ENCODE results near the gene R3HDM2.

The R3HDM2 gene

DNA sequence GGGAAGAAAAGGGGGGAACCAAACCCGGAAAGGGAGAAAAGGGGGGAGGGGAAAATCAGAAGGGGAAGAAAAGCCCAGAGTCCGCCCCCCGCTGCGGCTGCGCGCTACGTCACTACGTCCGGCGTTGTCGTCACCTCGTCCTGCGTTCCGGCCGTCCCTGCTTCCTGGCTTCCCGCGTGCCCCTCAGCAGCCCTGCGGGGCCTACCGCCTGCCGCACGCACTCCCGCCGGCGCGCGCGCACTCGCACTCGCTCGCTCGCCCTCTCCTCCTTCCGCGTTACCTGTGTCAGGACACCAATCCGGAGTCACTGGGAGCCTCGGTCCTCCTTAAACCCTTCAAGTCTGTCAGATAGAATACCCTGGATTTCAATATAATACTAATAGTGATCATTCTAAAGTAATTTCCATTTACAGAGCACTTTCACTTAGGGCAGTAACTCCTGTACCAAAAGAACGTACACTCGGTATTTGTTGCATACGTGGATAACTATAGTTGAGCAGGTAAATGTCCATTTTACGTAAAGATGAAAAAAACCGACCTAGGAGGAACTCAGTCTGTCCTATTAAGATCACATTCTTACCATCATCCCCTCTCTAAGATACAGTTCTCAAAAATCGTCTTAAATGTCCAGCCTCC is at the start of gene R3HDM2:
R3HDM2 (minus strand) TSS at position 113 of the 636 bp plus-strand sequence. CDS start 120,615 bp downstream, outside the sequence.
- DNase-seq (ENCODE audit: low read depth) = peak; percentile 93
- H3K4me3 ChIP-seq (ENCODE audit: low read length) = peak within 1 kb of the TSS; percentile 76
- no peak for TF ChIP-seq CTCF (conservative IDR thresholded peaks at IDR 0.05; ENCODE audit: low read length)

GRCh38 chr12:57479376-57480115 is 48.7 kb upstream of the R3HDM2 start, which contains the start of gene ARHGAP9:
Gene ARHGAP9 (minus strand): TSS chr12:57479866. CDS start chr12:57479406, 460 bp downstream.
- no peak within 1 kb of the TSS for H3K4me3 ChIP-seq (ENCODE audit: low read length)
- TF ChIP-seq CTCF (conservative IDR thresholded peaks at IDR 0.05; ENCODE audit: low read length) = no peak
- DNase-seq (ENCODE audit: low read depth) = no peak

DNA sequence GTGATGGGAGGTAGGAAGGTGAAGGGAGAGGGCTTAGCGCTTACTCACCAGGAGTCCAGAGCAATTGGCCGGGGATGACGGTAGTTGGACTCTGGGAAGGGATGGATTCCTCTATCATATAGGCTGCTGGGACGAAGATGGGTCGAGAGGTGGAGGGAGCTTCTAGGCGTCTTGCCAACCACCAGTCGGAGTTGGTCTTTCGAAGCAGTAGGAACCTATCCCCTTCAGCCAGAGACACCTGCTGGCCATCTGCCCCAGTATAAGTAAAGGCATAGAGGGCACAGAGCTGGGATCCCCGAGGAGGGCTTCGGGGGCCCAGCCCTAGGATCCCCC is 48.2 kb upstream of the R3HDM2 start:
- no peak overlapping the region for H3K4me3 ChIP-seq (ENCODE audit: low read length)
- no peak for DNase-seq (ENCODE audit: low read depth)
- TF ChIP-seq CTCF (conservative IDR thresholded peaks at IDR 0.05; ENCODE audit: low read length) = no peak

- no peak for TF ChIP-seq CTCF (conservative IDR thresholded peaks at IDR 0.05; ENCODE audit: low read length)
- DNase-seq (ENCODE audit: low read depth) = no peak
- no peak overlapping the region for H3K4me3 ChIP-seq (ENCODE audit: low read length)
These were observed 47.2 kb upstream of the R3HDM2 start for GRCh38 chr12:57477710-57478681.

GRCh38 chr12:57476993-57477709 is 46.3 kb upstream of the R3HDM2 start:
- DNase-seq (ENCODE audit: low read depth) = no peak
- TF ChIP-seq CTCF (conservative IDR thresholded peaks at IDR 0.05; ENCODE audit: low read length) = no peak
- no peak overlapping the region for H3K4me3 ChIP-seq (ENCODE audit: low read length)

DNA sequence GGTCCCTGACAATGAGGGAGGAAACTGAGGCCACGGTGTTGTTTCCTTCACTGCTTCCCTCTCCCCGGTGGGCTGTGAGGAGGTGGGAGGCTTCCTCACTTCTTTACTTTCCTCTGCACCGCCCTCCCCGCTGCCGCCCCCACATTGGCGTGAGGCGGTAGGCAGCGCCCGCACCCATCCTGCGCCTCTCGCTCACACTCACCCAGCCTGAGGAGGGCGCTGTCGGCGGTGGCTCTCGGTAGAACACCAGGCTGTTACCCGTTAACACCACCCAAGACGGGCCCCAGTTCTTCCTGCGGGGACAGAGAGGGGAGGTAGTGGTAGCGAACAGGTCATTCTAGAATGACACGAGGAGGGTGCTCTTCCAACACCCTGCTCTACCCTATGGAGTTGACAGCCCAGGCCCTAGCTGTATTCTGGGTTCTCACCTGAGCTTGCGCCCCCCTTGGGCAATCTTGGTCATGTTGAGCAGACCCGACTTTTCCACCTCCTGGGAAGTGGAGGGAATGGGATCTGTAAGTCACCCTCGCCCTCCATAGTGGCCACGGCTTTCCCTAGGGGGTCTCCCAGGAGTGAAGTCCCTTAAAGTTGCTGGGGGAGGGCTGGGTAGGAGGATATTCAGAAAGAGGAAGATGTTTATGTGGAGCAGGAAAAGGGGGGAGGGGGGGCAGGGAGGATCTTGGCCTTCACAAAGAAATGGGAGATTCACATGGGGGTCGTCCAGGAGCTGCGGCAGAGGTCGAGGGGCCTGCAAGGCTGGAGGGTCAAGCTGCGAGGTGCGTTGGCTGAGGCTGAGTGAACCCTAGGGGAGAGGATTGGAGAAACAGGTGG is 45.5 kb upstream of the R3HDM2 start:
- no peak for DNase-seq (ENCODE audit: low read depth)
- H3K4me3 ChIP-seq (ENCODE audit: low read length) = no peak overlapping the region
- no peak; the same call in 1 of the 2 replicates for TF ChIP-seq CTCF (conservative IDR thresholded peaks at IDR 0.05; ENCODE audit: low read length)

Measured in AG10803 (cell line).